SHP77 (cell line): ENCODE measurements around the gene HDAC4.

Source experiments
- DNase-seq, 2 experiments: peaks; one replicate each; lab custom pipeline; 2025; lab: John Stamatoyannopoulos, UW

Gene HDAC4

GRCh38 chr2:239025096-239025801 is 375.6 kb downstream of the HDAC4 start:
- no peak for DNase-seq

- DNase-seq, result no peak
Observed at GRCh38 chr2:239024226-239024625, 376.6 kb downstream of the HDAC4 start.

- no peak for DNase-seq
Observed at GRCh38 chr2:239022437-239023260, 378.2 kb downstream of the HDAC4 start.

GRCh38 chr2:239021651-239022436 is 379.0 kb downstream of the HDAC4 start:
- DNase-seq, result no peak

- no peak for DNase-seq
Observed at GRCh38 chr2:239021224-239021623, 379.6 kb downstream of the HDAC4 start.

- DNase-seq, result no peak
Observed at GRCh38 chr2:239020541-239021041, 380.2 kb downstream of the HDAC4 start.

- no peak for DNase-seq
Observed at GRCh38 chr2:239019183-239019581, 381.6 kb downstream of the HDAC4 start.

GRCh38 chr2:239018271-239019182 is 382.3 kb downstream of the HDAC4 start:
- DNase-seq, result no peak

- DNase-seq, result no peak
Observed at GRCh38 chr2:239017491-239018098, 383.2 kb downstream of the HDAC4 start.

GRCh38 chr2:239015901-239016675 is 384.7 kb downstream of the HDAC4 start:
- no peak for DNase-seq

GRCh38 chr2:239015218-239015900 is 385.5 kb downstream of the HDAC4 start:
- DNase-seq, result no peak

GRCh38 chr2:239014458-239015217 is 386.2 kb downstream of the HDAC4 start:
- no peak for DNase-seq

- no peak for DNase-seq
Observed at GRCh38 chr2:239013678-239013976, 387.2 kb downstream of the HDAC4 start.

GRCh38 chr2:239012936-239013677 is 387.7 kb downstream of the HDAC4 start:
- no peak for DNase-seq

GRCh38 chr2:239012228-239012627 is 388.6 kb downstream of the HDAC4 start:
- no peak for DNase-seq

GRCh38 chr2:239009589-239009961 is 391.2 kb downstream of the HDAC4 start:
- DNase-seq, result no peak

- DNase-seq, result no peak
Observed at GRCh38 chr2:239008677-239009588, 391.9 kb downstream of the HDAC4 start.
